ENCODE measurements around the gene PREX1.

Gene PREX1

GRCh38 chr20:48769069-48769983, 58.5 kb downstream of the PREX1 start:
- TF ChIP-seq CTCF (conservative IDR thresholded peaks at IDR 0.05; ENCODE audit: low read depth), result no peak
- ChIA-PET POLR2A (ENCODE audit: low non-redundant PET) (no interaction called here), CTCF (interaction anchor here (0.7 kb wide), 1 partner anchor 15 kb away, joined by 3 read pairs; no protein-coding TSS in a partner anchor)
- no peak overlapping the region for H3K27ac ChIP-seq
- no peak for DNase-seq (ENCODE audit: low spot score)

GRCh38 chr20:48766961-48767960, 60.5 kb downstream of the PREX1 start:
- CTCF ChIA-PET, result no interaction called here
- POLR2A ChIA-PET (ENCODE audit: low non-redundant PET), result no interaction called here

GRCh38 chr20:48766205-48766604, 61.6 kb downstream of the PREX1 start:
- H3K27ac ChIP-seq, result no peak overlapping the region
- no peak for DNase-seq (ENCODE audit: low spot score)
- no peak for TF ChIP-seq CTCF (conservative IDR thresholded peaks at IDR 0.05; ENCODE audit: low read depth)
- POLR2A ChIA-PET (ENCODE audit: low non-redundant PET), result no interaction called here
- CTCF ChIA-PET, result no interaction called here

More at GRCh38 chr20:48766961-48767960, 60.5 kb downstream of the PREX1 start:
- DNase-seq (ENCODE audit: low spot score), result no peak
- no peak for TF ChIP-seq CTCF (conservative IDR thresholded peaks at IDR 0.05; ENCODE audit: low read depth)
- no peak overlapping the region for H3K27ac ChIP-seq

- CTCF ChIA-PET, result interaction anchor here (0.6 kb wide), 2 partner anchors 15 to 616 kb away, joined by 3 to 9 read pairs; no protein-coding TSS in a partner anchor
- TF ChIP-seq CTCF (conservative IDR thresholded peaks at IDR 0.05; ENCODE audit: low read depth), result no peak
- DNase-seq (ENCODE audit: low spot score), result no peak
- no peak overlapping the region for H3K27ac ChIP-seq
- POLR2A ChIA-PET (ENCODE audit: low non-redundant PET), result no interaction called here
Observed at GRCh38 chr20:48765359-48765758, 62.4 kb downstream of the PREX1 start.

GRCh38 chr20:48763216-48763914, 64.4 kb downstream of the PREX1 start:
- TF ChIP-seq CTCF (conservative IDR thresholded peaks at IDR 0.05; ENCODE audit: low read depth), result no peak
- CTCF ChIA-PET, result no interaction called here
- H3K27ac ChIP-seq, result no peak overlapping the region
- POLR2A ChIA-PET (ENCODE audit: low non-redundant PET), result no interaction called here
- no peak for DNase-seq (ENCODE audit: low spot score)

- CTCF ChIA-PET, result interaction anchor here (0.6 kb wide), 1 partner anchor 49 kb away, joined by 3 read pairs; no protein-coding TSS in a partner anchor
- no peak overlapping the region for H3K27ac ChIP-seq
- no peak for DNase-seq (ENCODE audit: low spot score)
- no peak for TF ChIP-seq CTCF (conservative IDR thresholded peaks at IDR 0.05; ENCODE audit: low read depth)
- POLR2A ChIA-PET (ENCODE audit: low non-redundant PET), result no interaction called here
Observed at GRCh38 chr20:48761874-48762273, 65.9 kb downstream of the PREX1 start.
